Measurements from ENCODE around the gene DOCK1.

GRCh38 chr10:127462643-127463295 lies 557.5 kb downstream of the DOCK1 start:
- TF ChIP-seq CTCF (IDR thresholded peaks at IDR 0.05) (no peak), POLR2A (IDR thresholded peaks at IDR 0.05) (no peak)
